ENCODE data around the gene APBB2.

Gene APBB2

DNA sequence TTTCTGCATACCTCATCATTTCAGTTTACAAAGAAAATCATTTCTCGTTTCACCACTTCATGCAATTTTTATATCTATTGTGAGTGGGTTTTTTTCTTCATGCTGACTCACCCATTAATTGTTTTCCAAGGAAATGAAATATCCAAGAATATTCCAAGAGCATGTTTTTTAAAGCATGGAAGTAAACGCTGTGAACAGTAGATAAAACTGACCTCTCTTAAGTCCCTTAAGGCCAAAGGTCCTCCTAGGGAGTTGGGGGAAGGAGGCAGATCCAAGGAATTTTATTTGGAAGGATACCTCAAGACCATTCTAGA is 2.6 kb upstream of the APBB2 start:
- no peak overlapping the region for H3K27ac ChIP-seq (ENCODE audit: insufficient read depth, low read depth, low read length, poor library complexity, severe bottlenecking)

DNA sequence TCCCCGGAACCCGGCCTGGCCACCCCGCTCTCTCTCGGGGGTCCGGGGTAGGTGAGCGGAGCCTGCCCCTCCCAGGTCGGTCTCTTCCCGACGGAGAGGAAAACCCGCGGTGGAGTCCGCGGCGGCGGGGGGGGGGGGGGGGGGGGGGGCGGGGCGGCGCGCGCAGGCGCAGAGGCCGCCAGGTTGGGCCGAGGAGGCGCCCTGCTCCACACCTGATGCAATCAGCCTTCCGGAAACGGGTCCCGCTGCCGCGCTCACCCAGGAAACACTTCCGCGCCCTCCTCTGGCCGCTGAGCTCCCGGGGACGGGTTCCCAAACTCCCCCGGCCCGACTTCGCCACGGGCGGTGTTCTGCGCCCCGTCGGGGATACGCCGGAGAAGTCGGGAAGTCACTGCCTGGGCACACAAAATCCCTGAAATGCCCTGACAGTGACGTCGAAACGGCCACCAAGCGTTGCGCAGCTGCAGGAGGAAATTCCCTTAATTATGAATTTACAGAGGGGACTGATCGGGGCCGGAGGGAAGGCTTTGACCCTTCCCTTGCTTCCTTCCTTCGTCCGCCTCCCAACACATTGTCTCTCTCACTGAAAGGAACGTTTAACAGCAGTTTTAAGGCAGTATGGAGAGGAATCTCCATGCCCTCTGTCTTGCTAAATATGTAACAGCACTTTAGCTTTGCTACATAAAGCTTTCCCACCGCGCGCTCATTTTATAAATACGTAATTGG is 2.1 kb upstream of the APBB2 start:
- 1 to 2% methylated on average over 59 of the region's 59 CpGs for WGBS, 2 experiments
- peak overlapping the region; percentile 56 for H3K4me3 ChIP-seq (ENCODE audit: insufficient read depth, low read depth, low read length)
- H3K27ac ChIP-seq (ENCODE audit: insufficient read depth, low read depth, low read length, poor library complexity, severe bottlenecking): peak overlapping the region; percentile 70
- H3K9me3 ChIP-seq (ENCODE audit: control insufficient read depth, low read length): no peaks in the 10 kb centered on the region
- peaks cover 14% of the 10 kb centered on the region for H3K27me3 ChIP-seq (ENCODE audit: control insufficient read depth, insufficient read depth, low read length, poor library complexity, severe bottlenecking)
- H3K36me3 ChIP-seq (ENCODE audit: control insufficient read depth, insufficient read depth, low read length): no peaks in the 10 kb centered on the region
- peaks cover 11% of the 10 kb centered on the region for H3K4me1 ChIP-seq (ENCODE audit: control insufficient read depth, insufficient read depth, low read length)

More for the DNA sequence above, 2.6 kb upstream of the APBB2 start:
- peaks cover 11% of the 10 kb centered on the region for H3K4me1 ChIP-seq (ENCODE audit: control insufficient read depth, insufficient read depth, low read length)
- no peaks in the 10 kb centered on the region for H3K9me3 ChIP-seq (ENCODE audit: control insufficient read depth, low read length)
- whole genome bisulfite sequencing, 2 experiments: 0 to 31% methylated on average over 1 to 2 of the region's 2 CpGs
- no peaks in the 10 kb centered on the region for H3K36me3 ChIP-seq (ENCODE audit: control insufficient read depth, insufficient read depth, low read length)
- H3K27me3 ChIP-seq (ENCODE audit: control insufficient read depth, insufficient read depth, low read length, poor library complexity, severe bottlenecking): peaks cover 14% of the 10 kb centered on the region
- H3K4me3 ChIP-seq (ENCODE audit: insufficient read depth, low read depth, low read length): peak overlapping the region; percentile 56

DNA sequence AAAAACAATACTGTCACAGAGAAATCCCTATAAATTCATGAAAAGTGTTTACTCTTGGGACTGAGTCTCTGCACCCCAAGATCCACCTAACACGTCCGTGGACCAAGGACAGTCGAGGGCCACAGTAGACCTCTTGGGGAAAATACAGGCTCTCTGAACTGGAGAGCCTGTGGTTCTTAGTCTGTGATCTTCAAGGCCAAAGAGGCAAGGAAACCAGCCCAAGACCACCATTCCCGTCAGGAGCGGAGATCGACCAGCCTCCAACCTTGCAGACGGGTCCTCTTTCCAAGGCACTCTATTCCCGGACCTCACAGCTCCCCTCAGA is 1.6 kb upstream of the APBB2 start:
- H3K9me3 ChIP-seq (ENCODE audit: control insufficient read depth, low read length): no peaks in the 10 kb centered on the region
- 7 to 9% methylated on average over 8 of the region's 8 CpGs for WGBS, 2 experiments

DNA sequence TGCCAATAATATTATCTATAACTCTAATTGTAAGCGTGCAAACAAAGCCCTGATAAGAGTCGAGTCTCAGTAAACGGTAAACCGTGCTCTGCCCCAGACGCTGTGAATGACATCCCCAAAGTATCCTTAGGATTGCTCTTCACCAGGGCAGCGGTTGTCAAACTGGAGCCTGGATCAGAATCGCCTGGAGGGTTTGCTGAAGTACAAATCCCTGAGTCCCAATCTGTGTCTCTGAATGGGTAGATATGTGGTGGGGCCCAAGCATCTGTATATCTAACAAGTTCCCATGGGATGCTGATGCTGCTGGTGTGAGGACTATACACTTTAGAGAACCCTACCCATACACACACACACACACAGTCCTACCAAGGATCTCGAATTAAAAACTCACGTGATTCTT is 813 bp upstream of the APBB2 start:
- H3K36me3 ChIP-seq (ENCODE audit: control insufficient read depth, insufficient read depth, low read length): no peaks in the 10 kb centered on the region
- H3K27me3 ChIP-seq (ENCODE audit: control insufficient read depth, insufficient read depth, low read length, poor library complexity, severe bottlenecking): peaks cover 14% of the 10 kb centered on the region
- peaks cover 11% of the 10 kb centered on the region for H3K4me1 ChIP-seq (ENCODE audit: control insufficient read depth, insufficient read depth, low read length)
- H3K4me3 ChIP-seq (ENCODE audit: insufficient read depth, low read depth, low read length): no peak overlapping the region
- H3K9me3 ChIP-seq (ENCODE audit: control insufficient read depth, low read length): no peaks in the 10 kb centered on the region
- WGBS, 2 experiments: 81 to 82% methylated on average over 9 of the region's 9 CpGs
- H3K27ac ChIP-seq (ENCODE audit: insufficient read depth, low read depth, low read length, poor library complexity, severe bottlenecking): no peak overlapping the region

More for the DNA sequence above, 1.6 kb upstream of the APBB2 start:
- H3K27me3 ChIP-seq (ENCODE audit: control insufficient read depth, insufficient read depth, low read length, poor library complexity, severe bottlenecking): peaks cover 14% of the 10 kb centered on the region
- no peak overlapping the region for H3K27ac ChIP-seq (ENCODE audit: insufficient read depth, low read depth, low read length, poor library complexity, severe bottlenecking)
- H3K36me3 ChIP-seq (ENCODE audit: control insufficient read depth, insufficient read depth, low read length): no peaks in the 10 kb centered on the region
- peak overlapping the region; percentile 56 for H3K4me3 ChIP-seq (ENCODE audit: insufficient read depth, low read depth, low read length)
- H3K4me1 ChIP-seq (ENCODE audit: control insufficient read depth, insufficient read depth, low read length): peaks cover 11% of the 10 kb centered on the region

DNA sequence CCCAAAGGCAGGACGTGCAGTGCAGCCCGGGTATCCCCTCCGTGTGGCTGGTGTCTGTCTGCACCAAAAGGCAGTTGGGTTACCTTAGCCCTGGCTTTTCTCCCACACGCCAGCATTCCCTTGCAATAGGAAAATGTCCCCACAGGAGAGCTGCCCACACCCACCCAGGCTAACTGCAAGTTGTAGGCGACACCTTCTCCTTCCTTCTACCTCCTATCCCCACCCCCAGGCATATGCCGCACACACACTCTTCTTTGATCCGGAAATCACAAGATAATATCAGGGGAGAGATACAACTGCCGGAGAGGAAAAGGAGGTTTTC is 444 bp upstream of the APBB2 start:
- peaks cover 14% of the 10 kb centered on the region for H3K27me3 ChIP-seq (ENCODE audit: control insufficient read depth, insufficient read depth, low read length, poor library complexity, severe bottlenecking)
- WGBS, 2 experiments: 46% methylated on average over 8 of the region's 8 CpGs
- no peaks in the 10 kb centered on the region for H3K36me3 ChIP-seq (ENCODE audit: control insufficient read depth, insufficient read depth, low read length)
- no peak overlapping the region for H3K27ac ChIP-seq (ENCODE audit: insufficient read depth, low read depth, low read length, poor library complexity, severe bottlenecking)
- peaks cover 11% of the 10 kb centered on the region for H3K4me1 ChIP-seq (ENCODE audit: control insufficient read depth, insufficient read depth, low read length)
- H3K9me3 ChIP-seq (ENCODE audit: control insufficient read depth, low read length): no peaks in the 10 kb centered on the region
- no peak overlapping the region for H3K4me3 ChIP-seq (ENCODE audit: insufficient read depth, low read depth, low read length)

DNA sequence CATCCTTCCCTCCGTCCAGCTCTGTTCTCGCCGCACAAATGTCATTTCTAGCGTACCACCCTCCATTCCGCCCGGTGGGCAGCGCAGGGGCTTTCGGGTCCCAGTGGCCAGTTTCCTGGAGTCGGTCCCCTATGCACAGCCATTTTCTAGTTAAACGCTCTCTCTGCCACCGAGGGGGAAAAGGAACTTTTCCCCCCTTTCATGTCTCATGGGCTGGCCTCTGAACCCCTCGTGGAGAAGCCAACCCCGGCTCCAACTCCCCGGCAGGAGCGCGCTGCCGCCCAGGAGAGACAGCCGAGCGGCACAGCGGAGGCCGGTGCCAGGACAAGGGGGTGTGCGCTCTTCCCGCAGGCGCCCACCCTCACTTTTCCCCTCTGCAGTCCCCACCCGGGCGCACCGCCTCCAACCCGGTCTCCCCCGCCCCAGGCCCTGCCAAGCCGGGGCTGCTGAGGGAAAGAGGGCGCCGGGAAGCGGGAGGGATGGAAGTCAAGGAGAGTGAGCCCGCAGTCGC is 662 bp downstream of the APBB2 start:
- no peak overlapping the region for H3K27ac ChIP-seq (ENCODE audit: insufficient read depth, low read depth, low read length, poor library complexity, severe bottlenecking)

DNA sequence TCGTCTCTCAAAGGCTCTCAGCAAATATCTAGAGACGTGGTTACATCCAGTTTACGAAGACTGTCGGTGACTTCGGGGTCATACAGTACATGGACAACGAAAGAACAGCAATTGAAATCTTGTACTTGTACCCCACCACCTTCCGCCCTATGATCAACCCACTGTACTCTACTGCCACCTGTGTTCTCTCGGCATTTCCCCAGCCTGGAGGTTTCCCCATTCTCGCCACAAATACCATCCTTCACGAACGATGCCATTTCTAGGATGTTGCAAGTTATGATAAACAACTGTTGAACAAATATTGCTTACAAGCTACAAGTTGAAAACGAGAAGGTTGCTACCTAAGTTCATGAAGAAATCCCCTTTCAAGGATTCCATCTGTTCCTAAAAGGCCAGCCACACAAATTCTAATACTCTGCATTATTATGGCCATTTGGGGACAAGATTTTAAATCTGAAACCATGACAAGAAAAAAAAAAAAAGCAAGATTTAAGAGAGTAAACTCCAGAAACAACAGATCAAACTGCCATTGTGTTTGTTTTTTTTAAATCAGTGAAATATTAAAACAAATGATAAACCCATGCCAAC is 1.6 kb downstream of the APBB2 start:
- peaks cover 11% of the 10 kb centered on the region for H3K4me1 ChIP-seq (ENCODE audit: control insufficient read depth, insufficient read depth, low read length)
- no peak overlapping the region for H3K27ac ChIP-seq (ENCODE audit: insufficient read depth, low read depth, low read length, poor library complexity, severe bottlenecking)
- WGBS, 2 experiments: 40 to 54% methylated on average over 9 to 12 of the region's 12 CpGs
- no peaks in the 10 kb centered on the region for H3K9me3 ChIP-seq (ENCODE audit: control insufficient read depth, low read length)
- peaks cover 14% of the 10 kb centered on the region for H3K27me3 ChIP-seq (ENCODE audit: control insufficient read depth, insufficient read depth, low read length, poor library complexity, severe bottlenecking)
- H3K36me3 ChIP-seq (ENCODE audit: control insufficient read depth, insufficient read depth, low read length): no peaks in the 10 kb centered on the region
- no peak overlapping the region for H3K4me3 ChIP-seq (ENCODE audit: insufficient read depth, low read depth, low read length)

More for the DNA sequence above, 662 bp downstream of the APBB2 start:
- Histone ChIP-seq H3K4me1 (ENCODE audit: control insufficient read depth, insufficient read depth, low read length) (peaks cover 11% of the 10 kb centered on the region), H3K27me3 (ENCODE audit: control insufficient read depth, insufficient read depth, low read length, poor library complexity, severe bottlenecking) (peaks cover 14% of the 10 kb centered on the region), H3K36me3 (ENCODE audit: control insufficient read depth, insufficient read depth, low read length) (no peaks in the 10 kb centered on the region), H3K4me3 (ENCODE audit: insufficient read depth, low read depth, low read length) (peak overlapping the region; percentile 77), H3K9me3 (ENCODE audit: control insufficient read depth, low read length) (no peaks in the 10 kb centered on the region)
- 0% methylated on average over 35 of the region's 35 CpGs for WGBS, 2 experiments

DNA sequence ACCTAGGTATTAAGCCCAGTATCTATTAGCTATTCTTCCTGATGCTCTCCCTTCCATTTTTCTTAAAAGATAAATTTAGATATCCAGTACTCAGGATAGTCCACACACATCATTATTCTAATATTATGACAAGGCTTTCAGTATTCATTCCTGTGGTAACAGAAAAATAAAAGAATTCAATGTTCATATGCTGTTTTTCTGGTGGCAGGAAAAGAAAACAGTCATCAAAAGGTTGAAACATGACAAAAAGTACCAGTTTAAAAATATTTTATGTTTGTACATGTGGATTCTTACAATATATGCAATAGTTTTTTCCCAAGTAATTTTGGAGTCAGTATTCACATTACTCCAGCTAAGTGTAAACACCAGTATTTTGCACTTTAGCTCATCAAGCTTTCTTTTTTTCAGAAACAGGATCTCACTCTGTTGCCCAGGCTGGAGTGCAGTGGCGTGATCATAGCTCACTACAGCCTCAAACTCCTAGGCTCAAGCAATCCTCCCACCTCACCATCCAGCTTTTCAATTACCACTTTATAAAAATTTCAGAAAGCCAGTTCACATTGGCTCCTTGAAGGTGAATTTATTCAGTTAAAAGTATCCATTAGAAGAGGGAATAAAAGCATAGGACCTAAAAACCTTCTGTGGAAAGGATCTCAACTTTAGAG is 2.3 kb downstream of the APBB2 start:
- H3K27ac ChIP-seq (ENCODE audit: insufficient read depth, low read depth, low read length, poor library complexity, severe bottlenecking): no peak overlapping the region
- H3K4me1 ChIP-seq (ENCODE audit: control insufficient read depth, insufficient read depth, low read length): peaks cover 11% of the 10 kb centered on the region
- H3K9me3 ChIP-seq (ENCODE audit: control insufficient read depth, low read length): no peaks in the 10 kb centered on the region
- H3K4me3 ChIP-seq (ENCODE audit: insufficient read depth, low read depth, low read length): no peak overlapping the region
- 89 to 91% methylated on average over 1 of the region's 1 CpG for WGBS, 2 experiments
- peaks cover 14% of the 10 kb centered on the region for H3K27me3 ChIP-seq (ENCODE audit: control insufficient read depth, insufficient read depth, low read length, poor library complexity, severe bottlenecking)
- no peaks in the 10 kb centered on the region for H3K36me3 ChIP-seq (ENCODE audit: control insufficient read depth, insufficient read depth, low read length)

DNA sequence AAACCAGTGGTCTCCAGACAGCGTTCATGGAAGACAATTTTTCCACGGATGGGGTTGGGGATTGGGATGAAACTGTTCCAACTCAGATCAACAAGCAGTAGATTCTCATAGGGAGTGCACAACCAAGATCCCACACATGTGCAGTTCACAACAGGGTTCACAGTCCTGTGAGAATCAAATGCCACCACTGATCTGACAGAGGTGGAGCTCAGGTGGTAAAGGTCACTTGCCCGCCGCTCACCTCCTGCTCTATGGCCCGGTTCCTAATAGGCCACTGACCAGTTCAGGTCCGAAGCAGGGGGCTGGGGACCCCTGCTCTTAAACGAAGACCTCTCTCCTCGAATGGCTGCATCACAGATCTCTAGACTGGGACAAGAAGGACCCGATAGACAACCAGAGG is 4.4 kb downstream of the APBB2 start:
- H3K36me3 ChIP-seq (ENCODE audit: control insufficient read depth, insufficient read depth, low read length): no peaks in the 10 kb centered on the region
- peaks cover 4% of the 10 kb centered on the region for H3K4me1 ChIP-seq (ENCODE audit: control insufficient read depth, insufficient read depth, low read length)
- WGBS, 2 experiments: 93% methylated on average over 9 of the region's 9 CpGs
- no peak overlapping the region for H3K27ac ChIP-seq (ENCODE audit: insufficient read depth, low read depth, low read length, poor library complexity, severe bottlenecking)
- H3K27me3 ChIP-seq (ENCODE audit: control insufficient read depth, insufficient read depth, low read length, poor library complexity, severe bottlenecking): peaks cover 14% of the 10 kb centered on the region
- H3K4me3 ChIP-seq (ENCODE audit: insufficient read depth, low read depth, low read length): no peak overlapping the region
- H3K9me3 ChIP-seq (ENCODE audit: control insufficient read depth, low read length): no peaks in the 10 kb centered on the region

DNA sequence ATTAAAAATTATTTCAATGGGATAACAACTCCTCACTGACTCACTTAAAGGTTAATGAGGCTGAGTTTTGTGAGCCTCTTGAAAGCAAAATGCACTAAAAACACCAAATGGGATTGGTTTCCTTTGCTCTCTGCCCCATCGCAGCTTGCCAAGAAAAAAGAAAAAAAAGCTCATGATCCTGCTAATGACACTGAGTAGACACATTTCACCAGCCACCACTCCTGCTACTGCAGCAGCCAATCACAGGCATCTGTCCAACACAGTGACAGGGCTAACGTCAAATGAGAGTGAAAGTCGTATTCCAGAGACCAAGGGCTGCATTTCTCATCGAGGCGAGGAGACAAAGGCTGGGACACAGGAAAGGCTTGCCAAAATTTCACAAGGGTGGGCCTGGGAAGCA is 5.2 kb downstream of the APBB2 start:
- Histone ChIP-seq H3K4me1 (ENCODE audit: control insufficient read depth, insufficient read depth, low read length) (peaks cover 4% of the 10 kb centered on the region), H3K27me3 (ENCODE audit: control insufficient read depth, insufficient read depth, low read length, poor library complexity, severe bottlenecking) (peaks cover 14% of the 10 kb centered on the region), H3K4me3 (ENCODE audit: insufficient read depth, low read depth, low read length) (no peak overlapping the region), H3K9me3 (ENCODE audit: control insufficient read depth, low read length) (no peaks in the 10 kb centered on the region), H3K27ac (ENCODE audit: insufficient read depth, low read depth, low read length, poor library complexity, severe bottlenecking) (no peak overlapping the region), H3K36me3 (ENCODE audit: control insufficient read depth, insufficient read depth, low read length) (no peaks in the 10 kb centered on the region)
- 72 to 76% methylated on average over 5 of the region's 5 CpGs for WGBS, 2 experiments
